ENCODE measurements around the gene VGLL1.

VGLL1 gene

DNA sequence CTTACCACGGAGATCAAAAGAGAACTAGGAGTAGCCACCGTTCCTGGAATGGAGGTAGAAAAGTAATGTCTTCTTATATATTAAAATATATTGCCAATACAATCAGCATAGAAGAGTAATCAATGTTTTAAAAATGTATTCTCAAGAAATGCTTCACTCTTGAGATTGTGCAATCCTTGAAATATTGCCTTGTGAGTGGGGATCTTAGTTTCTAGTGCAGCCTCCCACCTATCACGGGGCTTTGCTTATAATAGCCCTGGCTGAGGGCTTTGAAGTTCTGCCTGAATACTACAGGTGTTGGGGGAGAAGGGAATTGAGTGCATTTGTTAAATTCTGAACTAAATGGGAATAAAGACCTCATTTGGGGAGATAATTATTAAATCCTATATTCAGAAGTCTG lies 55.5 kb downstream of the VGLL1 start:
- Histone ChIP-seq H3K4me3 (ENCODE audit: extremely low read depth, insufficient read depth, low read length, poor library complexity, severe bottlenecking) (no peak overlapping the region), H3K4me1 (ENCODE audit: control insufficient read depth, insufficient read depth, low read length, poor library complexity, severe bottlenecking) (no peaks in the 10 kb centered on the region), H3K9me3 (ENCODE audit: control insufficient read depth, low read length) (no peaks in the 10 kb centered on the region), H3K36me3 (ENCODE audit: control insufficient read depth, insufficient read depth, low read length) (no peaks in the 10 kb centered on the region), H3K27ac (ENCODE audit: low read depth, low read length, severe bottlenecking) (no peak overlapping the region)
- WGBS, 2 experiments (ENCODE audit: insufficient coverage in 2 of 2): no CpG with 5 or more reads among the region's 3 CpGs

GRCh38 chrX:136588036-136588435 lies 56.0 kb downstream of the VGLL1 start:
- H3K4me1 ChIP-seq (ENCODE audit: control insufficient read depth, insufficient read depth, low read length, poor library complexity, severe bottlenecking): no peaks in the 10 kb centered on the region
- H3K9me3 ChIP-seq (ENCODE audit: control insufficient read depth, low read length): no peaks in the 10 kb centered on the region
- H3K4me3 ChIP-seq (ENCODE audit: extremely low read depth, insufficient read depth, low read length, poor library complexity, severe bottlenecking): no peak overlapping the region
- no peak overlapping the region for H3K27ac ChIP-seq (ENCODE audit: low read depth, low read length, severe bottlenecking)
- 83% methylated on average over 1 of the region's 1 CpG; no CpG with 5 or more reads in 1 of the 2 experiments for WGBS, 2 experiments (ENCODE audit: insufficient coverage in 2 of 2)
- H3K36me3 ChIP-seq (ENCODE audit: control insufficient read depth, insufficient read depth, low read length): no peaks in the 10 kb centered on the region

- Histone ChIP-seq H3K9me3 (ENCODE audit: control insufficient read depth, low read length) (no peaks in the 10 kb centered on the region), H3K27ac (ENCODE audit: low read depth, low read length, severe bottlenecking) (no peak overlapping the region), H3K4me1 (ENCODE audit: control insufficient read depth, insufficient read depth, low read length, poor library complexity, severe bottlenecking) (no peaks in the 10 kb centered on the region), H3K36me3 (ENCODE audit: control insufficient read depth, insufficient read depth, low read length) (no peaks in the 10 kb centered on the region), H3K4me3 (ENCODE audit: extremely low read depth, insufficient read depth, low read length, poor library complexity, severe bottlenecking) (no peak overlapping the region)
- 100% methylated on average over 1 of the region's 3 CpGs; no CpG with 5 or more reads in 1 of the 2 experiments for WGBS, 2 experiments (ENCODE audit: insufficient coverage in 2 of 2)
Observed at GRCh38 chrX:136589966-136590365, 58.0 kb downstream of the VGLL1 start.

DNA sequence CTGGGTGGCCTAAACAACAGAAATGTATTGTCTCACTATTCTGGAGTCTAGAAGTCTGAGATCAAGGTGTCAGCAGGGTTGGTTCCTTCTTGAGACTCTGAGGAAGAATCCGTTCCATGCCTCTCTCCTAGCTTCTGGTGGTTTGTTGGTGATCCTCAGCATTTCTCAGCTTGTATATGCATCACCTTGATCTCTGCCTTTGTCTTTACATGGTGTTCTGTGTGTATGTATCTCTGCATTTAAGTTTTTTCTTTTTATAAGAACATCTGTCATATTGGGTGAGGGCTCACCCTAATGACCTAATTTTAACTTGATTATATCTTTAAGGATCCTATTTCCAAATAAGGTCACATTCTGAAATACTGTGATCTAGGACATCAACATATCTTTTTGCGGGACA lies 65.3 kb downstream of the VGLL1 start:
- H3K4me1 ChIP-seq (ENCODE audit: control insufficient read depth, insufficient read depth, low read length, poor library complexity, severe bottlenecking): no peaks in the 10 kb centered on the region
- WGBS, 2 experiments (ENCODE audit: insufficient coverage in 2 of 2): no CpG with 5 or more reads among the region's 2 CpGs
- no peaks in the 10 kb centered on the region for H3K9me3 ChIP-seq (ENCODE audit: control insufficient read depth, low read length)
- no peaks in the 10 kb centered on the region for H3K36me3 ChIP-seq (ENCODE audit: control insufficient read depth, insufficient read depth, low read length)
- no peak overlapping the region for H3K27ac ChIP-seq (ENCODE audit: low read depth, low read length, severe bottlenecking)
- no peak overlapping the region for H3K4me3 ChIP-seq (ENCODE audit: extremely low read depth, insufficient read depth, low read length, poor library complexity, severe bottlenecking)

DNA sequence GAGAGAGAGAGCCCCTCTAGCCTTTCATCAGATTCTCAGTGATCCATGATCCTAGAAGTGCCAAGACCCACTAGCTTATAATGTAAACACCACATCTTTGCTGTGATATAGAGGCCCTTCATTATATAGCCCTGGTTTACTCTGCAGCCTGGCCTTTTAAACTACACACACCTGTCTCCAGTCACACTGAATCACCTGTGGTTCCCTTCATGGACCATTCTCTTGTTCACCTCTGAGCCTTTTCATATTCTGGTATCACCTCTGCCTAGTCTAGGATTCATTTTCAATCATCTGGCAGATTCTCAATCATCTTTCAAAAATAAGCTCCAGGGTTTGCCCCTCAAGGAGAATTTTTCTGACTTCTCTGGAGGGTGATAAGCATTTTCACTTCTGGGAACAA lies 65.9 kb downstream of the VGLL1 start:
- H3K36me3 ChIP-seq (ENCODE audit: control insufficient read depth, insufficient read depth, low read length): no peaks in the 10 kb centered on the region

GRCh38 chrX:136598631-136599030 lies 66.6 kb downstream of the VGLL1 start:
- Histone ChIP-seq H3K4me3 (ENCODE audit: extremely low read depth, insufficient read depth, low read length, poor library complexity, severe bottlenecking) (no peak overlapping the region), H3K27ac (ENCODE audit: low read depth, low read length, severe bottlenecking) (no peak overlapping the region), H3K4me1 (ENCODE audit: control insufficient read depth, insufficient read depth, low read length, poor library complexity, severe bottlenecking) (no peaks in the 10 kb centered on the region), H3K36me3 (ENCODE audit: control insufficient read depth, insufficient read depth, low read length) (no peaks in the 10 kb centered on the region), H3K9me3 (ENCODE audit: control insufficient read depth, low read length) (no peaks in the 10 kb centered on the region)
- 95% methylated on average over 4 of the region's 8 CpGs; no CpG with 5 or more reads in 1 of the 2 experiments for WGBS, 2 experiments (ENCODE audit: insufficient coverage in 2 of 2)

More for the DNA sequence above, 65.9 kb downstream of the VGLL1 start:
- no peaks in the 10 kb centered on the region for H3K9me3 ChIP-seq (ENCODE audit: control insufficient read depth, low read length)
- no peak overlapping the region for H3K4me3 ChIP-seq (ENCODE audit: extremely low read depth, insufficient read depth, low read length, poor library complexity, severe bottlenecking)
- no peak overlapping the region for H3K27ac ChIP-seq (ENCODE audit: low read depth, low read length, severe bottlenecking)
- no peaks in the 10 kb centered on the region for H3K4me1 ChIP-seq (ENCODE audit: control insufficient read depth, insufficient read depth, low read length, poor library complexity, severe bottlenecking)

DNA sequence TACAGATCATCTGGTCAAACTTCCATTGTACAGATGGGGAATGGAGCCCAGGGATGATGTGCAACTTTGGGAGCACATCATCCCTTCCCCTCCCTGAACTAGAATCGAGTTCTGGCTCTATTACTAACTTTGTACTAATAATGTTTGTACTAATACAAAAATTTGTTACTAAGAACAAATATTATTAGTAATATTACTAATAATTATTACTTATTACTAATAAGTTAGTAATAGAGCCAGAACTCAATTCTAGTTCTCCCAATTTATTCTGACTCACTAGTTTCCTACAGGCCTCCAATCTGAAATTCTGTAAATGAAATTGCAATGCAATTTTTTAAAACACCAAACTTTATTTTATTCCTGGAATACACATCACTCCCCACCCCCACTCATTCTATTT lies 68.0 kb downstream of the VGLL1 start:
- WGBS, 2 experiments (ENCODE audit: insufficient coverage in 2 of 2): no CpG with 5 or more reads among the region's 1 CpG
- H3K27ac ChIP-seq (ENCODE audit: low read depth, low read length, severe bottlenecking): no peak overlapping the region
- H3K4me1 ChIP-seq (ENCODE audit: control insufficient read depth, insufficient read depth, low read length, poor library complexity, severe bottlenecking): no peaks in the 10 kb centered on the region
- no peaks in the 10 kb centered on the region for H3K36me3 ChIP-seq (ENCODE audit: control insufficient read depth, insufficient read depth, low read length)
- no peak overlapping the region for H3K4me3 ChIP-seq (ENCODE audit: extremely low read depth, insufficient read depth, low read length, poor library complexity, severe bottlenecking)
- no peaks in the 10 kb centered on the region for H3K9me3 ChIP-seq (ENCODE audit: control insufficient read depth, low read length)

All from mesodermal cell (in vitro differentiated cells).